HG03469 (cell line): Measurements from ENCODE around the gene RNF39.
A peak's percentile ranks its signal among the peaks of the same experiment; 100 is the strongest.
"Not testable (repeated sequence)": the region's sequence is repeated elsewhere in the genome, so short reads cannot be mapped to it uniquely, and the experiment has no call there.

Experiments used
- ATAC-seq: cut with Tn5 transposase; IDR thresholded peaks from one replicate; pipeline ENCODE4 v1.9.1; 2021; ENCODE audit warnings: mild to moderate bottlenecking, moderate library complexity, moderate number of reproducible peaks; ENCODE audit not compliant: unreplicated experiment

RNF39 gene, protein sequence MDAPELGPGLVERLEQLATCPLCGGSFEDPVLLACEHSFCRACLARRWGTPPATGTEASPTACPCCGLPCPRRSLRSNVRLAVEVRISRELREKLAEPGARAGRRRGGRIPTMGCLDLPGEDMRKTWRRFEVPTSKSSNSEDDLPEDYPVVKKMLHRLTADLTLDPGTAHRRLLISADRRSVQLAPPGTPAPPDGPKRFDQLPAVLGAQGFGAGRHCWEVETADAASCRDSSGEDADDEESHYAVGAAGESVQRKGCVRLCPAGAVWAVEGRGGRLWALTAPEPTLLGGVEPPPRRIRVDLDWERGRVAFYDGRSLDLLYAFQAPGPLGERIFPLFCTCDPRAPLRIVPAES

DNA sequence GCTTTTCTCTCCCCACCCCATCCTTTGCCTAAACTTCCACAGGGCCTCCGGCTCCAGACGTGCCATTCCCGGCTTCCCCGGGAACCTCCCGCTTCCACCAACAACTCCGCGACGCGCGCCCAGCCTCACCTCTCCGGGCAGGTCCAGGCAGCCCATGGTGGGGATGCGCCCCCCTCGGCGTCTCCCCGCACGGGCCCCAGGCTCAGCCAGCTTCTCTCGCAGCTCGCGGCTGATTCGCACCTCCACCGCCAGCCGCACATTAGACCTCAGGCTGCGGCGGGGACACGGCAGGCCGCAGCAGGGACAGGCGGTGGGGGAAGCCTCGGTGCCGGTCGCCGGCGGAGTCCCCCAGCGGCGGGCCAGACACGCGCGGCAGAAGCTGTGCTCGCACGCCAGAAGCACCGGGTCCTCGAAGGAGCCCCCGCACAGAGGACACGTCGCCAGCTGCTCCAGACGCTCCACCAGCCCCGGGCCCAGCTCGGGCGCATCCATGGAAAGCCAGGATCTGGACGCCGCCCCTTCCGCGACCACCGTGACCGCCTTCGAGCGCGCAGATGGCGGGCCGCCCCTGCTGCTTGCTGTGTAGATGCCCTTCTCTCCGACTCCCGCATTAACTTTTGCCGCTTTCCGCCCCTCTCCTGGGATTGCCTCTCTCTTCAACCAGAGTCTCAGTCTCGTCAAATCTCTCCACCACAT lies at the start of gene RNF39:
Gene RNF39 (minus strand): TSS at position 676 of the 696 bp plus-strand sequence. CDS start 184 bp downstream, at position 492.
- ATAC-seq = no peak

DNA sequence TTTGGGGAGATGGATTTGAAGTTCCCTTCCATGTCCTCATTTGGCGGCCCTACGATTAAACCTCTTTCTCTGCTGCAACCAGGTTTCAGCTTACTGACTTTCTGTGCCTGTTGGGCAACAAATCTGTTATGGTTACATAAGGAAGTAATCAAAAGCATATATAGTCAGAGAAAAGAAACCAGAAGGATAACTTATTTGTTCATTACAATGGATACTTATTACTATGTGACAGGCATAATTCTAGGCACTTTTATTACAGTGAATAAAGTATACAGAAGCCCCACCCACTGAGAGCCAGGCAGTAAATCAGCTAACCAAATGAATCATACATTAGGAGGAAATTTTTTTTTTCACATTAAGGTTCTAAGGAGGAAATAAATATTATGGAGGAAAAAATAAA lies 46.9 kb upstream of the RNF39 start:
- no peak for ATAC-seq

DNA sequence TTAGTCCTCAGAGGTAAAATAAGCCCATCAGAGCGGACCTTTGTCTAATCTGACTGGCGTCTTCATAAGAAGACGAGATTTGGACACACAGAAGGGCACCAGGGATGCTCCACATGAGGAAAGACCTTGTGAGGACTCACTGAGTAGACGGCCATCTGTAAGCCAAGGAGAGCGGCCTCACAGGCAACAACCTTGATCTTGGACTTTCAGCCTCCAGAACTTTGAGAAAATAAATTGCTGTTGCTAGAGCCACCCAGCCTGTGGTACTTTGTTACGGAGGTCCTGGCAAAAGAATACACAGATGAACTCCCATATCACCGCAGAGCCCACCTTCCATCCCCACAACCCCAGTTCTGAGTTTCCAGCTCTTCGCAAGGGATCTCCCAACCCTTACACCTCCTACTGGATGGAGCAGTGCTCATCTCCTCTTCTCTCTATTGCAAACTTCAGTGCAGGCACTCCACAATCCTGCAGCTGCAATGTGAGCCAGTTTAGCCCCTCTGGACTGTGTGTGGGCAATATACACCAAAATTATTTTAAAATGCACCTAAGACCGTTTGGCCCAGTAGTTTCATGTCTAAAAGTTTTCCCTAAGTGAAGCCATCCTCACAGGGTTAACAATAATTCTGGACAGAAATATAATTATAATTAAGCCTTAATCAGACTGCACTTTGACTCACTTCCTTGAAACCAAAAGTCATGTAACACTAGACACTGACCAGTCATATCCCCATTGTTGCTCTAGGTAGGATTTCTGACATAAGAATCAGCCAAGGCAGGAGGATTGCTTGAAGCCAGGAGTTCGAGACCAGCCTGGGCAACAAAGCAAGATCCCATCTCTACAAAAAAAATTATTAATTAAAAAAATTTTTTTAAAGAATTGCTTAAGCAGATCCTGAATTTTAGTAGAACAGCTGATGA lies 46.1 kb upstream of the RNF39 start:
- ATAC-seq = no peak

DNA sequence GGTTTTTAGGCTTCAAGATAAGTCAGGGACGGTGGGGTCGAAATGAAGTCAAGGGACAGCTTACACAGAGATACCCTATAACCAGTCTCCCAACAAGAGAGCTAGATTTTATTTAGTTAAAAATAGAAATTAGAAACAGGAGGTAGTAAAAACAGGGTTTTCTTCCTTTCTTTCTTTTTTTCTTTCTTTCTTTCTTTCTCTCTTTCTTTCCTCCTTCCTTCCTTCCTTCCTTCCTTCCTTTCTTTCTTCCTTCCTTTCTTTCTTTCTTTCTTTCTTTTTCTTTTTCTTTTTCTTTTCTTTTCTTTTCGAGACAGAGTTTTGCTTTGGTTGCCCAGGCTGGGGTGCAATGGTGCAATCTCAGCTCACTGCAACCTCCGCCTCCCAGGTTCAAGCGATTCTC lies 43.1 kb upstream of the RNF39 start:
- ATAC-seq = not testable (repeated sequence)

DNA sequence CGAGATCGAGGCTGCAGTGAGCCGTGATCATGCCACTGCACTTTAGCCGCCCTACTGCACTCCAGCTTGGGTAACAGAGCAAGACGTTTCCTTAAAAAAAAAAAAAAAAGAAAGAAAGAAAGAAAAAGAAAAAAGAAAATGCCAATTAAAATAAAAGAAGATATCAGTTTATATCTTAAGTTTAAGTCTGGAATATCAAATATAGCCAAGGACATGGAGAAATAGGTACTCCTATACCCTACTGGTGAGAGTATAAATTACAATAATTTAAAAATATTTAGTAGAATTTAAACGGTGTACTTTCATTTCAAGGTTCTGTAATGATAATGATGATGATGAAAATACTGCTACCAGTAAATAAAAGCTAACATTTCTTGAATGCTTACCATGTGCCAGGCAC lies 41.2 kb upstream of the RNF39 start:
- no peak for ATAC-seq

DNA sequence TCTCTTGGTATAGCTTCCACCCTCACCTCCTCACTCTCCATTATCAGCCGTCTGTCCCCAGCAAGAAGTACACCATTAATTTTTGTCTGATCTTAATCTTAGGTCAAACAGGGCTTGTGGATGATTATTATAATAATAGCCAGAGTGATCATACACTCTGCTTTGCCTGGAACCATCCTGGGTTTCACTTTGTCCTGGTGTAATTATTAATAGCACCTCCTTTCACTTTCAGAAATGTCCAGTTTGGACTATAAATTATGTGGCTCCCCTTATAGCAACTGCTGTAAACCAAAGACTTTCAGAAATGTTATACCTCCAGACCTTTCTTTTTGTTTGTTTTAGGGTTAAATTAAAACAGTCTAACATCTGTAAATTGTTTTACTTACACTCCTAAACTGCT lies 38.3 kb upstream of the RNF39 start:
- ATAC-seq = no peak

DNA sequence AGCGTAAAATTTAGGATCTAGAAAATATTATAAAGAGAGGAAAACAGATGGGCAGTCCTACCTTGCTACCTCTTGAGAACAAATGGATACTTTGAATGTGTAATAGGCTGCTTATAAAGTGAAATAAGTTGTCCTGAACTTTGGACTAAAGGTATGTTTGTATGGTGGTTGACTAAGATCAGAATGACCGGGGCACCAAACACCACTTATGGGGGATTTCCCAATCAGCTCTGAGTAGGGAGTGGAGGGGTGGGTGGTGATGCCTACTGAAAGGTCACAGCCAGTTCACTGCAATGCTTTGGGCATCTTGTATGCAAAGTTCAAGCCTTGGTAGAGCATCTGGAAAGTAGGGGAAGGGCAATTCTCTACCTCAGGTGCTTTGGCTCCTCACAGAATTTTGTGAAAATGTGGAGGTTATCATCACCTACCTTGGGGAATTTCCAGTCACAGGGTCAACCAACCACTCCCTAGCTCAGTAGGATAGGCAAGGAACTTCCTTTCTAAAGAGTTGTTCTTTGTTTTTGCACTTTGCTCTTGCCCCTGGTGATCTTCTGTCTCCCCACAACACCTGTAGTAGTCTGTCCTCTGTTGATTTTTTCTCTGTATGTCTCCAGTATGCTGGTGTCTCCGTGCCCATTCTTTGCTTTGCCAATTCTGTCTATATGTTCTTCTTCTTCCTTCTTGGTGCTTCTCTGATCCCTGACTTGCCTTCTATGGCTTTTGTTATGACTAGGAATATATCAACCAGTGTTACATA lies 37.6 kb upstream of the RNF39 start, which contains the start of gene TRIM31:
Gene TRIM31 (minus strand): TSS at position 88 of the 757 bp plus-strand sequence. CDS start 285 bp downstream, outside the sequence.
- no peak for ATAC-seq

DNA sequence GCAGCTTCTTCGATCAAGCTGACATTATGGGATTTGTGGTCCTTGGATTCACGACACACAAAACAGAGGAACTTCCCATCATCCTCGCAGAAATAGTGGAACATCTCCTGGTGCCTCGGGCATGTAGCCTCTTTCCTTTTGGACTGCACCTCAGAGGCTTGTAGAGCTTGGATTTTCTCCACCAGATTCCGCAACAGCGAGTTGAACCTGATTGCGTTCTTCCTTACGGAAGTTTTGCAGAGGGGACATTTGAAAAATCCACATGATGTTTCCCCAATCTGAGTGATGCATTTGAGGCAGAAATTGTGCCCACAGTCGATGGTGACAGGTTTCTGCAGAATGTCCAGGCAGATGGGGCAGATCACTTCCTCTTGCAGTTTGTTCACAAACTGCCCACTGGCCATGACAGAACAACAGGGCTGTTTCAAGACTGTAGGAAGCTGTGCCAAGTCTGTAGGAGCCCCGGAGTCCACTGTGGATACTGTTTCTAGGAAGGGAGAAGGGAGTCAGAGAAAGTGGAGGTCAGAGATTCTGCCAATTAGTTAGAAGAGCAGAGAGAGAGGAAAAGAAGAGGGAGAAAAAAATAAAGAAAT lies 36.9 kb upstream of the RNF39 start:
- ATAC-seq = no peak

DNA sequence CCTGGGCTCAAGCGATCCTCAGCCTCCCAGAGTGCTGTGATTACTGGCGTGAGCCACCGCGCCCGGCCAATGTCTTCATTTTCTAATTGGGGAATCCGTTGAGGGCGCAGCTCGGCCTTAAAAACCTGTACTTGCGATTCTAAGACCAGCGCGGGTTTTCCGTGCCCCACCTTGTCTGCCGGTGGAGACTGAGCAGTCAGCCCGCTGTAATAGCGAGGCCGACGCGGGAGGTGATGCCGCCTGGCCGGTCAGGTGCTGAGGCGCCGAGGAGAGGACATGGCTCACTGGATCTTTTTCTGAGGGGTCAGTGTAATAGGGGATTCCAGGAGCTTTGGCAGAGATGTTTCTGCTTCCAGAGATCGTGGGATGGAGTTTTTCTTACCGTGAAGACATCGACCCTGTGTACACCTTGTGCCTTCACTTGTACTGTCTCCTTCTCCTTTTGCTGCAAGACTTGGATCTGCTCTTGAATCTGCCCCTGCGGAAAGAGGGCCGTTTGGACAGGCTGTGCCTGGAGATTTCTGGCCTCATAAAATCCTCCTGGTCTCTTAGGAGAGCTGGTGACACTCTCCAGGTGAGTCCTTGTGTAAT lies 35.8 kb upstream of the RNF39 start:
- no peak for ATAC-seq

DNA sequence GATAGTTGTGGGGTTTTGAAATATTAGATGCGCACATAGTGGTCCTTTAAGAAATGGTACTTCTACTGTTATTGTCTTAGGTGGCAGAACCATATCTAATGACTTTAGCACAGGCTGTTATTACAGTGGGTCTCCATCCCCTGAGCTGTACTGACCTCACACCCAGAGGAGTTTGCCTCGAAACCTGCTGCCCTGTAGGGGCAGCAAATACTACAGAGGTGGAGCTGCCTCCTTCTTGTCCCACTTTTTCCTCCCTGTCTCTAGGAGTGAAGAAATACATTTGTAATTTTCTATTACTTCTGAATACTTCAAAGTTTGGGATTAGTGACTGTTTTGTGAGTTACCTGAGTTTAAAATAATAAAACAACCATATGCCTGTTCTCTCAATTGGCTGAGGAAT lies 29.1 kb upstream of the RNF39 start:
- ATAC-seq = no peak

DNA sequence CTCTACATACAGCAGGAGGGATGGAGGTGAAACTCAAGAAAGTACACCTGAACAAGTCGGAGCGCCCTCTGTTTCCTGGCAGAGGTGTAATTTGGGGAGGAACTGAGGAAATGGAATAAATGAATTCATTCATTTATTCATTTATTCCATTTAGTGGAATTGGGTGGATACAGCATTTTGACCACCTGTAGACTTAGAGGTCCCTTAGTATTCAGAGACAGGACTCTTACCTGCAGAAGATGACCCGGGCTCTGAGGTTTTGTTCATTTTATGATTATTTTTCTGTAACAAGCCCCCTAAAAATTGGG lies 28.3 kb upstream of the RNF39 start:
- ATAC-seq = no peak

DNA sequence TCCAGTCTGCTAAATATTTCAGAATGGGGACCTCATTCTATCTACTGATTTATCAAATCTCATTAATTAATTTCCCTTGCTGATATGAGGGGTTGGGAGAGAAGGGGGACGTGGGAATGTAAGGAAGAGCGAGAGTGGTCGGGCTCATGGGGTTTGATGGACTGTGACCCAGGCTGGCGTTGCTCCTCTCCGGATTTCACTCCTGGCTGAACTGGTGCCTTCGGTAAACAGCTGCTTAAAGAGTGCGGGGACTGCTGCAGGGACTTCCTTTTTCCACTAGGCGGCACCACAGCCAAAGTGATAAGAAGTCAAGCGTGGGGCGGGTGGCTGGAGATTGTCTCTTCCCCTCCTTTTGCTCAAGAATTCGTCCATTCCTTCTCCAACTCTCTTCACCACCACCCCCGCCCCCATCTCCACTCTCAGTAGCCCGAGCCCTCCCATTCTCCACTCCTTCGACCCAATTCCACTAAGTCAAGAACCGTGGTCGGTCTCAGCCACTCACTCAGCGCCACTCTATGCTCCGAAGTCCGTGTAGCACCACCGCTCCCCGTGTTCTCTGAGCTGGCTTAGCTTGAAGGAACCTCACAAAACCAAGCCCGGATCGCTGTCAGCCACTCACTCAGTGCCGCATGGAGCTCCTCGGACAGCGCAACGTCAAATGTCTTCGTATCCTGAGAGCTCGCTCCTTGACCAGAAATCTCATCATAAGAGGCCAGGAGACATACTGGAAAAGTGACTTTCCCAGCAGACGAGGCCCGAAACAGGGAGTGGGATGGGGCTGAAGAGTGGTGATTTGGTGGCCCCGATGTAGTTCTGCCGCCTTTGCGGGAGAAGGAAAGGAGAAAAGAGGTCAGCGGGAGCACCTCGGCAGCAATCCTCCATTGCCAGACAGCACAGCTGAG lies 27.7 kb upstream of the RNF39 start:
- ATAC-seq = peak; percentile 56

DNA sequence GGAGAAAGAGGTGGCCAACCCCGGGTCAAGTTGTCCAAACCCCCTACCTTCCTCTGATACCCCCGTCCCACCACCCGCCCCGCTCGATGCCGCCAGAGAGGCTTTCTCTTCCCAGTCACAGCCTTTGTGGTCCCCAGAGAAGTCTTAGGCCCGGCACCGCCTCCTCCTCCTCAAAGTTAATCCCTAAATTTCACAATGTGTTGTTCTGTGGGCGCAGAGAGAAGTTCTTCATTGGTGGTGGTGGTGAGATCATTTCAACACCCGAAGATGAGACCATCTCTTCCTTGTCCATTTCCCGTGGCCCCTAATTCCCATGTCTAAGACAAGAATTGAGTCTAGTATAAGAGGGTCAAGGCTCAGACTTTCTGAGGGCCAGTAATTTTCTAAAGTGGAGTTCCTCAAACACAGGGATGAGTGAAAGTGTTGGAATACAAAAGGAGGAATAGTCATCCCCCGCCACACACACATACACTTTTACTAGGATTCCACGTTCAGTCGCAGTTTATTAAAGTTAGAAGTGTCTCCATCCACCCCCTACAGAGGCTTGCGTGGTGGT lies 26.9 kb upstream of the RNF39 start:
- ATAC-seq = no peak

DNA sequence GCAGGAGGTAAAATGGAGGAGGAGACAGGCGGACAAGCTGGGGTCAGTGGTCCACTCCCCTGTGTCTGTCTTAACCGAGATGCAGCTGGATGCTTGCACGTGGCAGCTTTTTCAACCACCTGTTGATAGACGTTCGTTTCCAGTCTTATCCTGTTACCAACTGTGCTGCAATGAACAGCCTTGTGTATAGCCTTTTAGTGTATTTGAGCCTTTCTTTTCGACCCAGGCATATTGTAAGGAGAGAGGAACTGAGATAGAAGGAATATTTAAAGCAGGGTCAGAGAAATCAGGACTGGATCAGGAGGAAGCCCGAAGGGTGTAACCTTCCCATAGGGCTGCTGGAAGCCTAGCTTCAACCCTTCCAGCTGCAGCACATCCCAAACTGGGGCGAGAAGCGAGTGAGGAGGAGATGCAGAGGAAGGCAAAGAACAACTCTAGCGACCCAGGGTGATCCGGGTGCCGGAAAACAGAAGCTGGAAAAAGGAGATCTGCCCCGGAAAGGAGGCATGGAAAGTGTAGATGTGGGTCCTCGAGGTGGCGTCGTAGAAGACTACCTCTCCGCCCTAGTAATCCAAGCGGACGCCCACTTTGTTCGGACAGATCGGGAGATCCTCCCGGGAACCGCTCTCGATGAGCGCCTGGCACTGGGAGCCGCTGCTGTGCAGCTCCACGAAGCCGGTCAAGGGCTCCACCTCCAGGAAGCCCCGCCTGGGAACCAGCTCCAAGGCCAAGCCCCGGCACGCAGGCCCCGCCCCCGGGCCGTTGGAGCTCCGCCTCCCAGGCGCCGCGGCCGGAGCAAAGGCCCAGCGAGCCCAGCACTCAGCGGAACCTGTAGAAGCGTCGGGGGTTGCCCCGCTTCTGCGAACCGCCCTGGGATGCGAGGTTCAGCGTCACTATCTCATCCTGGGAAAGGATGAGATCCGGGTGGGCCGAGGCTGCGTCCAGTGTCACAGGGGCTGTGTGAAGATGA lies 26.2 kb upstream of the RNF39 start:
- ATAC-seq = no peak

DNA sequence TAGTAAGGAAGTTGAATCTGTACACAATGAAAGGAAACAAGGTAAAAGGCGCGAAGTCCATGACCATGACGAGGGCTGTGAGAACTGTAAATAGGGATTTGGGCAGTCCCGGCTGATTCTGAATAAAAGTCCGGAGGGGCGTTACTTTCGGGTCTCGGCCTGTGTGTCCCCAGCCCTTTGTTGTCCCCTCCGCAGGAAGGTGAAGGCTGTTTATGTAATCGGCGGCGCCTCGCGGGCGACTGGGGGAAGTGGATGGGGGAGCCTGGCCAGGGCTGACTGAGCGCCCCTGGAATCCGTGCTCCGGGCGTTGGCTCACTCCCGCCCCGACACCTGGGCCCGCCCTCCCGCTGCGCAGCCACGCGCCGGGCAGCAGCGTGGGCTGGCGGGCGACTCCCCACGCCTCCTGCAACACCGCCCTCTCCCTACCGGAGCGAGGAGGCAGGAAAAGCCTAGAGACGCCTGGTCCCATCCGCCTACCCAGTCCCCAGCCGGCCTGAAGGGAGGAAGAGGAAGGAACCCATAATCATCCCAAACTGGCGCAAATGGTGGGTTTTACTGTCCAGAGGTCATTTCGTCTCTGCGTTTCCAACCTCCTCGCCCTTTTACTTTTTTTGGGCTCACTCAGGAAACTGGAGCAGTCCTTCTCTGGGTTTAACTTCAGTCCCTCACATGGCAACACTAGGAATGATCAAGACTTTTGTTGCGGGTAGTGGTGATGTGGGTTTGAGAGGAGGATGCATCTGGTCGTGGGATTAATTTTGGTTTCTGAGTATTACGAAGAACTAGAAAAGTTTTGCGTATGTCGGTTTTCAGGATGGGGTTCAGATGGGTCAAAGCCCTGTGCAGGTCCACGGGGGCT lies 25.2 kb upstream of the RNF39 start:
- ATAC-seq = no peak

DNA sequence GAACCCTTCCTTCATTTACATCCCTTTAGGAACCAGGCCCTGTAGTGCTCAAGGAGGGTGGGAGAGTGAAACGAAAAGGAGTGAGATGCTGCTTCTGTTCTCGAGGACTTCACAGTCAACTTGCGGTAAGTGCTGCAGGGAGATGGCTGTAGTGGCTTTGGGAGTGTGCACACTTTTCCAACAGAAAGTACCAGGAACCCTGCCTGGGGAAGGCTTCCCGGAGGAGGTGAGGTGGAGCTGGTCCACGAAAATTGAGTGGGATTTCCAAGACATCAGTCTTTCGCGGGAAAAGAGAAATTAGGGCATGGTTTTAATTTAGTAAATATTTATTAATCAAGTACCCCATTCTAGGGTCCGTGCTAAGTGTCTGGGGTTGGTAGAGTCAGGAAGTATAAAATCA lies 24.6 kb upstream of the RNF39 start:
- ATAC-seq = no peak
